T-helper 2 cell treated with Interferon-gamma antibody and Interleukin-4, amounts not matched to agents 5 μg/mL and 100 μg/mL, for 36 hours (primary cell): ENCODE measurements around the gene EIF1AY.

ENCODE experiments used
- DNase-seq: peaks from one replicate; pipeline ENCODE4 v3.0.0; 2021; ENCODE audit warnings: low spot score
- H3K27ac Mint-ChIP-seq: one replicate; pipeline ENCODE4 v1.8.0; 2021; ENCODE audit warnings: mild to moderate bottlenecking, mixed read lengths
- H3K27me3 Mint-ChIP-seq: one replicate; pipeline ENCODE4 v1.8.0; 2021; ENCODE audit warnings: low read depth, mixed read lengths
- H3K36me3 Mint-ChIP-seq: one replicate; pipeline ENCODE4 v1.8.0; 2021; ENCODE audit warnings: low read depth, mixed read lengths
- H3K4me1 Mint-ChIP-seq: one replicate; pipeline ENCODE4 v1.8.0; 2021; ENCODE audit warnings: low read depth, mixed read lengths
- H3K4me3 Mint-ChIP-seq: one replicate; pipeline ENCODE4 v1.8.0; 2022; ENCODE audit warnings: mild to moderate bottlenecking, moderate library complexity, mixed read lengths
- H3K9me3 Mint-ChIP-seq: one replicate; pipeline ENCODE4 v1.8.0; 2021; ENCODE audit warnings: mixed read lengths

Gene EIF1AY

DNA sequence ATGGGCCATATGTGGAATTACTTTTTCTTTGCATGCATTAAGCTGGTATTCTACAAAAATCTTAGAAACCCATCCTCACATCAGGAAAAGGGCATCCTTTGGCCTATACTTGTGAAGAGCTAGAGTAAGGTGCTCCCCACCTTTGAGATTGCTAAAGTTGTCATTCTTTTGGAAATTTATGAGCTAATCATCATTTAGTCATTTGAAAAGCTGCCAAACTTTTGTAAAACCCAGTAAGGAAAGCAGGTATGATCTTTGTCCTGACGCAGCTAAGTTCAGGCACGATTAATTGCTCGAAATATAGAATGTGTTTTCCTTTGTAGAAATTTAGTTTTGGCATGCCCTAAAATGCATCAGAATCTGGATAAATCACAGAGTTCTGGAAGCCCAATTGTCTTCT, 2.6 kb downstream of the EIF1AY start:
- peak overlapping the region; percentile 38 for H3K27ac Mint-ChIP-seq
- H3K9me3 Mint-ChIP-seq = peaks cover 2% of the 10 kb centered on the region
- peak overlapping the region; percentile 75 for H3K4me3 Mint-ChIP-seq

DNA sequence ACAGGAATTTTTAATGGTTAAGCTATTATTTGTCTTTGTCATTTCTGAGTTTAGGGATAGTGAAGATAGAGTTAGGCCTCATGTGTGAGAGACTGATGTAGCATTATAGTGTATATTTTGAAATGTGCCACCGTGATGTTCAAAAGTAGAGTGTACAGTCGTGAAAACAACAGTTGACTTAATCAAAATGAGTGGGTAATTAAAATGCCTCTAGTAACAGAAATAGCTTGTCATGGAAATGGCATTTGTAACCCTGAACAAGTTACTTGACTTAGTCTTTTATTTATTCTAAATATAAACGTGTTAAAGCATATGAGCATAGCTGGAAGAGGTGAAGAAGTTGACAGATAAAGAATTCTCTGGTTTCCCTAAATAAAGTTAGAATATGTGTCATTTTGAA, 6.1 kb downstream of the EIF1AY start:
- H3K4me1 Mint-ChIP-seq = peaks cover 10% of the 10 kb centered on the region
- no peaks in the 10 kb centered on the region for H3K9me3 Mint-ChIP-seq
- no peak overlapping the region for H3K27ac Mint-ChIP-seq
- no peak overlapping the region for H3K4me3 Mint-ChIP-seq
- DNase-seq = no peak
- H3K27me3 Mint-ChIP-seq = no peaks in the 10 kb centered on the region
- H3K36me3 Mint-ChIP-seq = peaks cover 25% of the 10 kb centered on the region

More for the DNA sequence above, 2.6 kb downstream of the EIF1AY start:
- no peak for DNase-seq
- Mint-ChIP-seq H3K4me1 (peaks cover 20% of the 10 kb centered on the region), H3K27me3 (no peaks in the 10 kb centered on the region), H3K36me3 (peaks cover 16% of the 10 kb centered on the region)

- Mint-ChIP-seq H3K9me3 (no peaks in the 10 kb centered on the region), H3K36me3 (peaks cover 36% of the 10 kb centered on the region), H3K27me3 (no peaks in the 10 kb centered on the region), H3K27ac (no peak overlapping the region), H3K4me3 (no peak overlapping the region), H3K4me1 (peaks cover 2% of the 10 kb centered on the region)
- DNase-seq = no peak
Measured at GRCh38 chrY:20586161-20586560, 10.6 kb downstream of the EIF1AY start.
